Gastroesophageal sphincter (tissue), 3 donors: ENCODE data around the gene DOCK6.

ENCODE experiments used
- POLR2A ChIP-seq, 2 donors: fragments of 450-650 bp; IDR thresholded peaks; one replicate each; pipeline ENCODE4 v1.6.1; 2017; ENCODE audit warnings: antibody characterized with exemption in 2 of 2, mild to moderate bottlenecking in 2 of 2, moderate library complexity in 1 of 2
- POLR2AphosphoS5 ChIP-seq: sonication (generic); formaldehyde crosslinking; IDR thresholded peaks from one replicate; pipeline ENCODE4 v1.6.1; 2017; ENCODE audit warnings: antibody characterized with exemption
- TF ChIP-seq, protein P1 (sequence below), 4 experiments: fragments of 200-600 bp in 2 of 4; fragments of 450-650 bp in 2 of 4; sonication (generic) in 1 of 4; IDR thresholded peaks; one replicate each; pipeline ENCODE4 v1.5.1; 2017 to 2019; ENCODE audit warnings: antibody characterized with exemption in 4 of 4, mild to moderate bottlenecking in 2 of 4, moderate library complexity in 2 of 4

DNA sequence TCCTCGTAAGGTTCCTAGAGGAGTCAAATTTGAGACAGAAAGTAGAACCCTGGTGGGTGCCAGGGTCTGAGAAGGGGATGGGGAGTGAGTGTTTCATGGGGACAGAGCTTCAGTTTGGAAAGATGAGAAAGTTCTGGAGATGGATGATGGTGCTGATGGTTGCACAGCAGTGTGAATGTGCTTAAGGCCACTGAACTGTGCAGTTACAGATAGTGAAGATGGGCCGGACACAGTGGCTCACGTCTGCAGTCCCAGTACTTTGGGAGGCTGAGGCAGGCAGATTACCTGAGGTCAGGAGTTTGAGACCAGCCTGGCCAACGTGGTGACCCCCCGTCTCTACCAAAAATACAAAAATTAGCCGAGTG is 107.7 kb downstream of the DOCK6 start:
- TF ChIP-seq POLR2A (IDR thresholded peaks at IDR 0.05), result no peak
- TF ChIP-seq, protein P1, sequence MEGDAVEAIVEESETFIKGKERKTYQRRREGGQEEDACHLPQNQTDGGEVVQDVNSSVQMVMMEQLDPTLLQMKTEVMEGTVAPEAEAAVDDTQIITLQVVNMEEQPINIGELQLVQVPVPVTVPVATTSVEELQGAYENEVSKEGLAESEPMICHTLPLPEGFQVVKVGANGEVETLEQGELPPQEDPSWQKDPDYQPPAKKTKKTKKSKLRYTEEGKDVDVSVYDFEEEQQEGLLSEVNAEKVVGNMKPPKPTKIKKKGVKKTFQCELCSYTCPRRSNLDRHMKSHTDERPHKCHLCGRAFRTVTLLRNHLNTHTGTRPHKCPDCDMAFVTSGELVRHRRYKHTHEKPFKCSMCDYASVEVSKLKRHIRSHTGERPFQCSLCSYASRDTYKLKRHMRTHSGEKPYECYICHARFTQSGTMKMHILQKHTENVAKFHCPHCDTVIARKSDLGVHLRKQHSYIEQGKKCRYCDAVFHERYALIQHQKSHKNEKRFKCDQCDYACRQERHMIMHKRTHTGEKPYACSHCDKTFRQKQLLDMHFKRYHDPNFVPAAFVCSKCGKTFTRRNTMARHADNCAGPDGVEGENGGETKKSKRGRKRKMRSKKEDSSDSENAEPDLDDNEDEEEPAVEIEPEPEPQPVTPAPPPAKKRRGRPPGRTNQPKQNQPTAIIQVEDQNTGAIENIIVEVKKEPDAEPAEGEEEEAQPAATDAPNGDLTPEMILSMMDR (IDR thresholded peaks at IDR 0.05), result no peak
- no peak for TF ChIP-seq POLR2AphosphoS5
